NCI-H446 treated with DMSO at 0.1 percent for 48 hours (cell line): ENCODE data around the gene STARD3.
A peak's percentile ranks its signal among the peaks of the same experiment; 100 is the strongest.

Source experiments
- DNase-seq: peaks from one replicate; lab custom pipeline; 2025; lab: John Stamatoyannopoulos, UW

The STARD3 gene

GRCh38 chr17:39660397-39661385 lies 23.7 kb downstream of the STARD3 start:
- no peak for DNase-seq

GRCh38 chr17:39661744-39662541 lies 25.0 kb downstream of the STARD3 start:
- DNase-seq: no peak

GRCh38 chr17:39662551-39663339 lies 25.8 kb downstream of the STARD3 start:
- DNase-seq: no peak

- DNase-seq: no peak
These were observed 26.4 kb downstream of the STARD3 start for GRCh38 chr17:39663340-39663687.

- no peak for DNase-seq
These were observed 27.0 kb downstream of the STARD3 start for GRCh38 chr17:39663688-39664580.

GRCh38 chr17:39664581-39665561 lies 27.9 kb downstream of the STARD3 start, which contains the start of gene TCAP:
Gene TCAP (plus strand): TSS chr17:39665349. CDS start chr17:39665360, 11 bp downstream.
- no peak for DNase-seq

- DNase-seq: no peak
These were observed 28.8 kb downstream of the STARD3 start for GRCh38 chr17:39665642-39666224.

- no peak for DNase-seq
These were observed 29.3 kb downstream of the STARD3 start for GRCh38 chr17:39666231-39666600.

- DNase-seq: no peak
These were observed 29.8 kb downstream of the STARD3 start for GRCh38 chr17:39666601-39667261.

- no peak for DNase-seq
These were observed 30.5 kb downstream of the STARD3 start for GRCh38 chr17:39667262-39667944.

GRCh38 chr17:39667945-39668924 lies 31.3 kb downstream of the STARD3 start, which contains the start of gene PNMT:
Gene PNMT (plus strand): TSS chr17:39668453. CDS start chr17:39668476, 23 bp downstream.
- no peak for DNase-seq

GRCh38 chr17:39669897-39670735 lies 33.2 kb downstream of the STARD3 start:
- no peak for DNase-seq

GRCh38 chr17:39670746-39671145 lies 33.8 kb downstream of the STARD3 start:
- no peak for DNase-seq

GRCh38 chr17:39671651-39672521 lies 34.9 kb downstream of the STARD3 start:
- peak; percentile 5 for DNase-seq
